HepG2 (cell line): ENCODE measurements around the gene CST4.

Experiments used
- CTCF ChIP-seq: sonication (generic); formaldehyde crosslinking; IDR thresholded peaks from 2 replicates; pipeline ENCODE4 v1.5.0; 2020; ENCODE audit warnings: mild to moderate bottlenecking, missing genetic modification reagents, moderate library complexity
- E2F1 ChIP-seq: sonication (generic); formaldehyde crosslinking; IDR thresholded peaks from 2 replicates; pipeline ENCODE4 v1.5.0; 2020; ENCODE audit warnings: missing genetic modification reagents
- POLR2AphosphoS2 ChIP-seq: IDR thresholded peaks from 2 replicates; pipeline ENCODE4 v1.6.1; 2011; ENCODE audit warnings: low read depth, low read length, improper control_type of control experiment
- ZNF274 ChIP-seq: sonication (generic); formaldehyde crosslinking; IDR thresholded peaks from 2 replicates; pipeline ENCODE4 v1.5.1; 2020; ENCODE audit warnings: mild to moderate bottlenecking, missing genetic modification reagents

GRCh38 chr20:23669866-23670265, 19.0 kb downstream of the CST4 start:
- TF ChIP-seq ZNF274 (CRISPR knock-in tag) (no peak), CTCF (no peak), POLR2AphosphoS2 (no peak), E2F1 (CRISPR knock-in tag) (no peak)
